ENCODE measurements around the gene ZNF658.
"Not testable (repeated sequence)": the region's sequence is repeated elsewhere in the genome, so short reads cannot be mapped to it uniquely, and the experiment has no call there.

Gene ZNF658

GRCh38 chr9:66900490-66901131 lies at the start of gene ZNF658:
Gene ZNF658, plus strand, starts transcription at chr9:66900725. Its CDS starts 2,837 bp downstream, at chr9:66903562.
- H3K9me3 Mint-ChIP-seq, result not testable (repeated sequence)

DNA sequence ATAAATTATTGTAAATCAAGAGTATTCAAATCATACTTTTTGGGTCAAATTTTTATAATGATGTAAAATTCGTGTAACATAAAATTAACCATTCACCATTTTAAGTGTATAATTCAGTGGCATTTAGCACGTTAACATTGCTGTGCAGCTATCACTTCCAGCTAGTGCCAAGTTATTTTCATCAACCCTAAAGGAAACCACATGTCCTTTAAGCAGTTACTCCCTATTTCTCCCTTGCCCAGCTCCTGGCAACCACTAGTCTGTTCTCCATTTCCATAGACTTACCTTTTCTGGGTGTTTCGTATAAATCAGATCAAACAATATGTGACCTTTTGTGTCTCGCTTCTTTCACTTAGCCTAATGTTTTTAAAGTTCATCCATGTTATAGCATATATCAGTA lies 38.8 kb upstream of the ZNF658 start:
- ATAC-seq (replicated peaks); DNase-seq; H3K36me3 Mint-ChIP-seq; H3K4me1 Mint-ChIP-seq; H3K9me3 Mint-ChIP-seq; H3K4me3 Mint-ChIP-seq; H3K27ac Mint-ChIP-seq; H3K27me3 Mint-ChIP-seq: not testable (repeated sequence)

More at GRCh38 chr9:66900490-66901131, at the start of gene ZNF658:
- H3K4me1 Mint-ChIP-seq, H3K27me3 Mint-ChIP-seq, H3K36me3 Mint-ChIP-seq: not testable (repeated sequence)
- H3K27ac Mint-ChIP-seq, result peak within 1 kb of the TSS; percentile 90
- DNase-seq, result peak; percentile 80
- ATAC-seq (replicated peaks), result peak; percentile 97 to 98
- peak within 1 kb of the TSS; percentile 90 to 97 for H3K4me3 Mint-ChIP-seq

GRCh38 chr9:66868660-66869059 lies 31.9 kb upstream of the ZNF658 start:
- not testable (repeated sequence) for H3K4me3 Mint-ChIP-seq; DNase-seq; H3K36me3 Mint-ChIP-seq; ATAC-seq (replicated peaks); H3K4me1 Mint-ChIP-seq; H3K27ac Mint-ChIP-seq; H3K27me3 Mint-ChIP-seq; H3K9me3 Mint-ChIP-seq

DNA sequence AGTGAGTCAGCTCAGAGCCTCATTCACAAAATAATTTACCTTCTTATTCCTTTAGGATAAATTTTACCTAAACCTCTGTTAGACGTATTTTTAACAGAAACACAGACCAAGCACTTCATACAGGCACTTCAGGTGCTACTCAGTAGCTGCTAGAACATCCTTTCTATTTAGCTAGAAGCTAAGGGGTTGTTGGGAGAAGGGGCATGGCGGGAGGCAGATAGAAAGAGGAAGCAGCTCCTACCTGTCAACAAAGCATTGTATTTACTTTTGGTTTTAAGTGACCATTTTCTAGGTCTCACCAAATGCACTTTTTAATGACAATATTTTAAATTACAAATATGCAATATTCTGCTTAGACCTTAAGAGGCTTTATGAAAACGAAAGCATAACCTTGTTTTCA lies 19.9 kb upstream of the ZNF658 start:
- H3K4me3 Mint-ChIP-seq; H3K9me3 Mint-ChIP-seq; H3K36me3 Mint-ChIP-seq; ATAC-seq (replicated peaks); H3K4me1 Mint-ChIP-seq; H3K27ac Mint-ChIP-seq; DNase-seq; H3K27me3 Mint-ChIP-seq: not testable (repeated sequence)

- not testable (repeated sequence) for H3K27me3 Mint-ChIP-seq, H3K4me3 Mint-ChIP-seq, H3K9me3 Mint-ChIP-seq
These were observed 18.7 kb upstream of the ZNF658 start for GRCh38 chr9:66881847-66882246.

DNA sequence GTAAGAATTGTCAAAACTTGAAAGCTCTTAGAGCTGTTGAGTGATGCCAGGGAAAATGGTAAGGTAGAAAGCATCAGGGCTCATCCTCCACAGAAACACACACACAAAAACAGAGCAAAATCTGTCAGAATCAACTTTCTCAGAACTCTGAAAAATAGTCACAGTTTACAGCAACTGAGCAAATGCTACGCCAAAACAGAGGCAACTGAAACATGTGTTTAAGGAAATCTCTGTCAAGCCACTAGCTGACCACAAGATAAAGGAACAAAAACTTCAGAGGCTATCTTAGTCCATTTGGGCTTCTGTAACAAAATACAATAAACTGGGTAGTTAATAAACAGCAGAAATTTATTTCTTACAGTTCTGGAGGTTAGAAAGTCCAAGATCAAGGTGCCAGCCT lies 10.2 kb upstream of the ZNF658 start:
- H3K4me1 Mint-ChIP-seq, H3K9me3 Mint-ChIP-seq, H3K27ac Mint-ChIP-seq, H3K36me3 Mint-ChIP-seq, H3K4me3 Mint-ChIP-seq, H3K27me3 Mint-ChIP-seq, DNase-seq: not testable (repeated sequence)
- peak in 1 of 2 donors; percentile 31 for ATAC-seq (replicated peaks)

More at GRCh38 chr9:66881847-66882246, 18.7 kb upstream of the ZNF658 start:
- not testable (repeated sequence) for DNase-seq; ATAC-seq (replicated peaks); H3K36me3 Mint-ChIP-seq; H3K4me1 Mint-ChIP-seq; H3K27ac Mint-ChIP-seq

GRCh38 chr9:66901141-66901540 lies 616 bp downstream of the ZNF658 start:
- ATAC-seq (replicated peaks), result peak in 1 of 2 donors; percentile 26

DNA sequence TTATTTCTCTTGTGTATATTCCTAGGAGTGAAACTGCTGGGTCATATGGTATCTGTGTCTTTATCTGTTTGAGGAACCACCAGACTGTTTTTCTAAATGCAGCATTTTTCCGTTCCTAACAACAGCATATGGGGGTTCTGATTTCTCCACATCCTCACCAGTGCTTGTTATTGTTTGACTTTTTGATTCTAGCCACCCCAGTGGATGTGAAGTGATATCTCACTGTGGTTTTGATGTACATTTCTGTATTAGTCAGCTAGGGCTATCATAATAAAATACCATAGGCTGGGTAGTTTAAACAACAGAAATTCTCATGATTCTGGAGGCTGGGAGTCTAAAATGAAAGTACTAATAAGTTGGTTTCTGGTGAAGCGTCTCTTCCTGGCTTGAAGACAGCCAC lies 9.0 kb downstream of the ZNF658 start:
- H3K4me3 Mint-ChIP-seq; ATAC-seq (replicated peaks); H3K36me3 Mint-ChIP-seq; DNase-seq; H3K4me1 Mint-ChIP-seq; H3K9me3 Mint-ChIP-seq; H3K27me3 Mint-ChIP-seq; H3K27ac Mint-ChIP-seq: not testable (repeated sequence)

More at GRCh38 chr9:66901141-66901540, 616 bp downstream of the ZNF658 start:
- not testable (repeated sequence) for H3K4me1 Mint-ChIP-seq, H3K36me3 Mint-ChIP-seq, H3K9me3 Mint-ChIP-seq, H3K27ac Mint-ChIP-seq, DNase-seq, H3K27me3 Mint-ChIP-seq
- peak overlapping the region; percentile 90 to 97 for H3K4me3 Mint-ChIP-seq

DNA sequence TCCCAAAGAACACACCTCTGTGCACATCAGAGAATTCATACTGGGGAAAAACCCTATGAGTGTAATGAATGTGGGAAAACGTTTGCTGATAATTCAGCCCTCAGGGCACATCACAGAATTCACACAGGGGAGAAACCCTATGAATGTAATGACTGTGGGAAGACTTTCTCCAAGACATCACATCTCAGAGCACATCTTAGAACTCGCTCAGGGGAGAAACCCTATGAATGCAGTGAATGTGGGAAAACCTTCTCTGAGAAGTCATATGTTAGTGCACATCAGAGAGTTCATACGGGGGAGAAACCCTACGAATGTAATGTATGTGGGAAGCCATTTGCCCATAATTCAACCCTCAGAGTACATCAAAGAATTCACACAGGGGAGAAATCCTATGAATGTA lies 19.5 kb downstream of the ZNF658 start:
- H3K4me3 Mint-ChIP-seq; H3K36me3 Mint-ChIP-seq; ATAC-seq (replicated peaks); H3K9me3 Mint-ChIP-seq; DNase-seq; H3K27ac Mint-ChIP-seq; H3K4me1 Mint-ChIP-seq; H3K27me3 Mint-ChIP-seq: not testable (repeated sequence)

DNA sequence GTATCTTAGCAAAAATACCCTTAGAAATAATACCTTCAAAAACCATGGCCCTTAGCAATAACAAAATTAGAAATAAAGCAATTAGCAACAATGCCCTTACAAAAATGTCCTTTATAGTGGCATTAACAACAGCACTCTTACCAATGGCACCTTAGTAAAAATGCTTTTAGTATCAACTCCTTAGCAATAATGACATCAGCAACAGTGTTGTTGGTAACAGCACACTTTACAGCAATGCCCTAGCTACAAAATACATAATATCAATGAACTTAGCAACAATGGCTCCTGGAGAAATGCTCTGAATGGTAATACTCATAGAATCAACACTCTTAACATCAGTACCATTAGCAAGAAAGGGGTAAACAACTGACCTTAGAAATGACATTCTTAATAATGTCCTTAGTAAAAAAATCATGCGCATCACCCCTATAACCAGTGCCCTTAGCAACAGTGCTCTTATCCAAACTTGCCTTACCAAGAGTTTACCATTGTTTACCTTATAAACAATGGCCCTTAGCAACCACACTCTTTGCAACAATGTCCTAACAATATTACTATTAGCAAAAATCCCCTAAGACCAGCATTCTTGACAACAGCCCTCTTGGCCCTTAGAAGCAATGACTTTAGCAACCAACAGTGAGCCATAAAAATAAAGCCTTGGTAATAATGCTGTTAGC lies 35.8 kb downstream of the ZNF658 start:
- H3K27ac Mint-ChIP-seq; H3K4me1 Mint-ChIP-seq; H3K4me3 Mint-ChIP-seq; H3K9me3 Mint-ChIP-seq; H3K36me3 Mint-ChIP-seq; ATAC-seq (replicated peaks); DNase-seq; H3K27me3 Mint-ChIP-seq: not testable (repeated sequence)

GRCh38 chr9:66937662-66938061 lies 37.1 kb downstream of the ZNF658 start:
- not testable (repeated sequence) for H3K4me1 Mint-ChIP-seq; ATAC-seq (replicated peaks); H3K27me3 Mint-ChIP-seq; DNase-seq; H3K9me3 Mint-ChIP-seq; H3K27ac Mint-ChIP-seq; H3K36me3 Mint-ChIP-seq; H3K4me3 Mint-ChIP-seq

DNA sequence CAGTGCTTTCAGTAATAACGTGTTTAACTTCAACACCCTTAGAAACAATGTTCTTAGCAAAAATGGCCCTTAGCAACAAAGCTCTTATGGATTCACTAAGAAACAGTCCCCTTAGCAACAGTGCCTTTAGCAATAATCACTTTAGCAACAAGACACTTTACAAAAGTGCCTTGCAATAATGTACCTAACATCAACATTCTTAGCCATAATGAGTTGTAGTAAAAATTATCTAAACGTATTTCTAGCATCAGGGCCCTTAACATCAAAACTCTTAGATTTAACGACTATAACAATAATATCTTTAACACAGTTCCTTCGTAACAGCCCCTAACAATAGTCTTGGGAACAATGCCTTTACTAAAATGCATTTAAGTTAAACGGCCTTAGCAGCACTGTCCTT lies 37.8 kb downstream of the ZNF658 start:
- not testable (repeated sequence) for H3K27ac Mint-ChIP-seq; ATAC-seq (replicated peaks); DNase-seq; H3K36me3 Mint-ChIP-seq; H3K4me1 Mint-ChIP-seq; H3K9me3 Mint-ChIP-seq; H3K27me3 Mint-ChIP-seq; H3K4me3 Mint-ChIP-seq

GRCh38 chr9:66939878-66940830 lies 39.6 kb downstream of the ZNF658 start:
- DNase-seq; H3K9me3 Mint-ChIP-seq; ATAC-seq (replicated peaks); H3K27me3 Mint-ChIP-seq; H3K4me3 Mint-ChIP-seq; H3K4me1 Mint-ChIP-seq; H3K27ac Mint-ChIP-seq; H3K36me3 Mint-ChIP-seq: not testable (repeated sequence)

- not testable (repeated sequence) for H3K27ac Mint-ChIP-seq; H3K4me1 Mint-ChIP-seq; H3K4me3 Mint-ChIP-seq; H3K9me3 Mint-ChIP-seq; H3K27me3 Mint-ChIP-seq; ATAC-seq (replicated peaks); H3K36me3 Mint-ChIP-seq; DNase-seq
These were observed 42.1 kb downstream of the ZNF658 start for GRCh38 chr9:66942400-66943155.
